ENCODE measurements around the gene ECE1.

The ECE1 gene

DNA sequence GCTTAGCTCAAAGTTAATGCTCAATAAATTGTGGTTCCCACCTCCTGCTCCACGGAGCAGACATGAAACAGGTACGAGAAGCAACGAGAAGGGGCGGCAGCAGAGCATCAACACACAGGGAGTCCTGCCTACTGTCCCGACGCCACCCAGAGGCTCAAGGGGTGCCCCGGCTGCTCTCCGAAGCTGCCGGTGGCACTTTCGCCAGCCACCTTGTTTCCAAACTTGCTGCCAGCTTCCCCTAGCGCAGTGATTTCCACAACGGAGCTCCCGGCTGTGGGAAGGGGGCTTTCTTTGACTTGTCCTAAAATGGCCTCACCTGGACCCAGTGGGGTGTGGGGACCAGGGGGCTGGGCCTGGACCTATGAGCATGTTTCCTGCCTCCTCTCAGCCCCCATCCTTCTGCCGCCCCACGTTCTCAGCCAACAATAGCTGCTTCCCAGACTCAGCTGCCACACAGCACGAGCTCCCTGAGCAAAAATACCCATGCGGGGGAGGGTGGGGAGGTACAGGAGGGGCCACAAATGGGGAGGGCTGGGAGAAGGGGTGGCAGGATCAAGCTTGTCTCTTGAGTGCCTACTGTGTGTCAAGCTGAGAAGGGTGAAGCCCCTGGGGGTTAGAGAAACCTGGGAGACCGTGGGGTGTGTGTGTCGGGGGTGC, 35.6 kb upstream of the ECE1 start:
- FAIRE-seq: no peak
- no peak for DNase-seq (ENCODE audit: low spot score)

GRCh38 chr1:21325231-21325718, 35.0 kb upstream of the ECE1 start:
- DNase-seq (ENCODE audit: low spot score) (peak; percentile 26), FAIRE-seq (no peak)

GRCh38 chr1:21324368-21325141, 34.3 kb upstream of the ECE1 start:
- FAIRE-seq (peak; percentile 97), DNase-seq (ENCODE audit: low spot score) (peak; percentile 99)

- FAIRE-seq (no peak), DNase-seq (ENCODE audit: low spot score) (no peak)
Measured at GRCh38 chr1:21323091-21323490, 32.8 kb upstream of the ECE1 start.

- DNase-seq (ENCODE audit: low spot score) (no peak), FAIRE-seq (no peak)
Measured at GRCh38 chr1:21322681-21323016, 32.4 kb upstream of the ECE1 start.

GRCh38 chr1:21321963-21322680, 31.9 kb upstream of the ECE1 start:
- DNase-seq (ENCODE audit: low spot score): no peak
- no peak for FAIRE-seq

DNA sequence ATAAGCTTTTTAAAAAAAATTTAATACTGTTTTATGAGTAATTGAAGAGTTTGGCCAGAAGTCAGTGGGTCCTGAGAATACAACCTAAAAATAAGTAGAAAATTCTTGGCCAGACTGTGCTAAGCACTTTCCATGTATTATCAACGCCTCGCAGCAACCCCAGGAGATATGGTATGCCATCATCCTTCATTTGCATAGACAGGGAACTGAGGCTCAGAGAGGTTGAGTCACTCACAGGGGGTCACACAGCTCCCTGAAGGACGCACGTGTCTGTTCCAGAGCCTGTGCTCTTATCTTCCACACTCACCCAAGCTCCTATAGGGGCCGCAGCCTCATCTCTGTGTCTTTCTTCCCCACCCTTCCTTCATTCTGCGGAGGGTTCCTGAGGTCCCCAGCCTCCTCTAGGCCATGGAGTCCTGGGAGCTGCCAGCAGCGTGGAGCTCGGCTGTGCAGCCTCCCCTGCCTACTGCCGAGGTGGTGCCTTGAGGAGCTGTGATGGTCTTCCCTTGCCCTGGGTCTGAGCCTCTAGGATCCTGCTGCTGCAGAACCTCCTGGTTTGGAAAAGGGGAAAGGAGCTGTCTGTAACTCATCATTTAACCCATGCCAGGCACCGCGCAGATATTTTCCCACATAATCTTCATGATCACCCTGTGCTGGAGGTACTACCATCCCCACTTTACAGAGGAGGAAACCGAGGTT, 30.3 kb upstream of the ECE1 start:
- DNase-seq (ENCODE audit: low spot score) (no peak), FAIRE-seq (no peak)

DNA sequence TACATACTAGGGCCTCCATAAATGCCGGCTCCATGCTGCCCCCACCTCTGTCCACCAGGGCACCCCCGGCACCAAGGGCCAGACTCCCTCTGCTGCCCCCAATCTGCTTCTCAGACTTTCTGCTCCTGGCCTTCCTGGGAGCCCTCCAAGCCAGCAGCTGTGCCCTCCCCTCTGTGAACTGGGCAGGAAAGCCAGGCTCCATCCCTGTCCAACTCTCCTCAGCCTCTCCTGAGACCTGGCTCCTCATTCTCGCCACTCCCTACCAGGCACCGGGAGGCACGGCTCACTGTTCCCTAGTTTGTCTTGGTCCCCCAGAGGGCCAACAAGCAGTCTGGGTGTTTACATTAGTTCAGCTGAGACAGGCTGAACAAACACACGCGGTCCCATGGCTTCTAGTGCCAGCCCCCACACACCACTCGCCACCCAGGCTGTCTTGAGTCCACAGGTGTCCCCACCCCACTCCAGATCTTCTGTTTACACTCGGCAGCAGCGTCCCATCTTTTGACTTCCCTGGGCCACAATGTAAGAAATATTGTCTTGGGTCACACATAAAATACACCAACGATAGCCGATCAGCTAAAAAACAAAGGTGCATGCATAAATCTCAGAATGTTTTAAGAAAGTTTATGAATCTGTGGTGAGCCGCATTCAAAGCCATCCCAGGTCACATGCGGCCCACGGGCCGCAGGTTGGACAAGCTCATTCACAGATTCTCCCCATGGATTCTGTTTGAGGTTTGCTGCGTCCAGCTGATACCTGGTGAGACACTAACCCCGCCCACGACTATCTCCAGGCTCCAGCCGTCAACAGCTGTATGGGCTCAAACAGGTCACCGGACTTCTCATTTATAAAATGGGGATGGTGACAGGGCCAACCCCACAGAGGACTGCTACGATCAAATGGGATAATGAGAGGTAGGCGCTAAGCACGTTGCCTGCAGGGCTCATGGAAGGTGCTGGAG, 29.5 kb upstream of the ECE1 start:
- DNase-seq (ENCODE audit: low spot score) (no peak), FAIRE-seq (no peak)

- no peak for DNase-seq (ENCODE audit: low spot score)
- no peak for FAIRE-seq
Measured at GRCh38 chr1:21318714-21319159, 28.5 kb upstream of the ECE1 start.

- DNase-seq (ENCODE audit: low spot score) (no peak), FAIRE-seq (no peak)
Measured at GRCh38 chr1:21318057-21318713, 27.9 kb upstream of the ECE1 start.

GRCh38 chr1:21317690-21318043, 27.4 kb upstream of the ECE1 start:
- no peak for FAIRE-seq
- no peak for DNase-seq (ENCODE audit: low spot score)

- DNase-seq (ENCODE audit: low spot score): no peak
- FAIRE-seq: no peak
Measured at GRCh38 chr1:21317035-21317689, 26.9 kb upstream of the ECE1 start.

DNA sequence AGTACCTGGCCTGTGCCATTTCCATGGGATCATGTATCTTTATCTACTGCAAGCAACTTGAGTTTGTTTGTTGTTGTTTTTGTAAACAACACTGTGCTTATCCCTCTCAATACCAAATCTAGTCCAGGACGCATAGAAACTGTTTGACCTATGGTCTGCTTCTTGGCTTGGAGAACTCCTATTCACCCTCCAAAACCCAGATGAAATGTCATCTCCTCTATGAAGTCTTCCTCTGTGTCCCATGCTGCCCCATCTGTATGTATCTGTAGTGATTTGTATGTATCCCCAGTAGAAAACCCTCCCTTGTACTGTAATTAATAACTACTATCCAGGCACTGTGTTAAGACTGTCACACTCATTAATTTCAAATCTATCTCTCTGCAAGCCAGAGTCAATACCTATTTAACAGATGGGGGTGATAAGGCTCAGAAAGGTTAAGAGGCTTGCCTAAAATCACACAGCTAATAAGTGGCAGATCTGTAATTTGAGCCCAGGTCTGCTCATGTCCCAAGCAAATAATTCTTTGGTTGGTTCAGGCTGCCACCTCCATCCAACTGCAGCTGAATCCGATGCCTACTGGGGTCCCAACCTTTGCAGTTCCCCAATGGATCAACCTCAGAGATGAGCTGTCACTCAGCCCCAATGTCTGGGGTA, 24.6 kb upstream of the ECE1 start:
- FAIRE-seq (no peak), DNase-seq (ENCODE audit: low spot score) (no peak)

DNA sequence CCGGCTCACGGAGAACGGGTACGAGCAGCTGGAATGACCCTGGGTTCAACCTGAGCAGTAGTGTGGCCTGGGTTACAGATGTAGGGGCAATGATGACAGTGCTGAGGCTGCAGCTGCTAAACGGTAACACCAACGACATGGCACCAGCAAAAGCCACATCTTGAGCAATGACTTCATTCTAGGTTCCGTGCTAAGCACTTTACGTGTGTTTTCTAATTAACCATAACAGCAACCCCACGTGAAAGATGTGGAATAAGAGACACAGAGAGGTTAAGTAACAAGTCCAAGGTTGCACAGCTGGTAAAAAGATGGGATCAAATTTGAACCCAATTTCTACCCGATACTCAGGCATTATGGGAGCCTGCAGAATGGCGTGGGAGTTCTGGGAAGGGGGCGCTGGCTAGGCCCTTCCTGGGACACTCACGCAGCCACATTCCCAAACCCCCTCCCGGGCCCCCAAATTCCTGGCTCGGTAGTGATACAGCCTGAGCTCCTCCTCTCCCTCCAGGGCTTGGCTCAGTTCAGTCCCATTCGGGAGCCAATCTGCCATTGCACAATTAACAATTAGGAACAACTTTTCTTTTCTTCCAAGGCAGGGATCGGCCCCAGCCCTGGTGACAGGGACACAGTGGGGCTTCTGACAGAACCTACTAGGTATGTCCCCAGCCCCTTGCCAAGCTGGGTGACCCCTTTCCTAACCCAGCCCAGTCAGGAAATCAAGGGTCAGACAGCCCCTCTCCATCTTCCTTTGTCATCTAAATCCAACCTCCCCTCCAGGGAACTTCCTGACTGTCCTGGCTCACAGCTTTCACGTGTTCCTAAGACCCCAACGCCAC, 23.8 kb upstream of the ECE1 start:
- DNase-seq (ENCODE audit: low spot score) (no peak), FAIRE-seq (no peak)

- FAIRE-seq: no peak
- no peak for DNase-seq (ENCODE audit: low spot score)
Measured at GRCh38 chr1:21313203-21313885, 23.1 kb upstream of the ECE1 start.

- no peak for DNase-seq (ENCODE audit: low spot score)
- FAIRE-seq: no peak
Measured at GRCh38 chr1:21312407-21312992, 22.2 kb upstream of the ECE1 start.

GRCh38 chr1:21311016-21311415, 20.8 kb upstream of the ECE1 start:
- FAIRE-seq (no peak), DNase-seq (ENCODE audit: low spot score) (no peak)
